GM06990 (cell line): ENCODE data around the gene PSORS1C2.

Experiments used
- DNase-seq: peaks from one replicate; pipeline ENCODE4 v3.0.0-alpha.2; 2011; ENCODE audit not compliant: insufficient read length; ENCODE audit errors: extremely low read depth
- H3K27me3 ChIP-seq: replicated peaks from 2 replicates; pipeline ENCODE4 v1.6.0; 2011; ENCODE audit warnings: low read length; ENCODE audit not compliant: control insufficient read depth, insufficient read depth
- H3K36me3 ChIP-seq: 2 replicates; pipeline ENCODE4 v1.5.1; 2011; ENCODE audit warnings: low read length; ENCODE audit not compliant: control insufficient read depth, insufficient read depth
- H3K4me3 ChIP-seq: replicated peaks from 2 replicates; pipeline ENCODE4 v1.5.1; 2011; ENCODE audit warnings: low read depth, mild to moderate bottlenecking, control low read depth, low read length
- TF ChIP-seq, protein P1 (sequence below): IDR thresholded peaks from 2 replicates; pipeline ENCODE4 v1.5.1; 2011; ENCODE audit warnings: low read length, control low read depth, mild to moderate bottlenecking, inconsistent platforms; ENCODE audit not compliant: insufficient read depth, poor library complexity, severe bottlenecking

PSORS1C2 gene

DNA sequence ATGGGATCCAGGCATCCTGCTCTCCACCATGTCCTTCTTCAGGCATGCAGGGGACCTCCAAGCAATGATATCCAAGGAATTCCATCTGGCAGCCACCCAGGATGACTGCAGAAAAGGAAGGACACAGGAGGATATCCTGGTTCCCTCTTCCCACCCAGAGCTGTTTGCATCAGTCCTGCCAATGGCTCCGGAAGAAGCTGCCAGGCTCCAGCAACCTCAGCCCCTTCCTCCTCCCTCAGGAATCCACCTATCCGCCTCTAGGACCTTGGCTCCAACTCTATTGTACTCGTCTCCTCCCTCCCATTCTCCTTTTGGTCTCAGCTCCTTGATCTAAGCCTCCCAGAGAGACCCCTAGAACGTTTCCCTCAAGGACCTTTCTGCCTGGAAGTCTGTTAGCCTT, 733 bp upstream of the PSORS1C2 start:
- TF ChIP-seq, protein P1, sequence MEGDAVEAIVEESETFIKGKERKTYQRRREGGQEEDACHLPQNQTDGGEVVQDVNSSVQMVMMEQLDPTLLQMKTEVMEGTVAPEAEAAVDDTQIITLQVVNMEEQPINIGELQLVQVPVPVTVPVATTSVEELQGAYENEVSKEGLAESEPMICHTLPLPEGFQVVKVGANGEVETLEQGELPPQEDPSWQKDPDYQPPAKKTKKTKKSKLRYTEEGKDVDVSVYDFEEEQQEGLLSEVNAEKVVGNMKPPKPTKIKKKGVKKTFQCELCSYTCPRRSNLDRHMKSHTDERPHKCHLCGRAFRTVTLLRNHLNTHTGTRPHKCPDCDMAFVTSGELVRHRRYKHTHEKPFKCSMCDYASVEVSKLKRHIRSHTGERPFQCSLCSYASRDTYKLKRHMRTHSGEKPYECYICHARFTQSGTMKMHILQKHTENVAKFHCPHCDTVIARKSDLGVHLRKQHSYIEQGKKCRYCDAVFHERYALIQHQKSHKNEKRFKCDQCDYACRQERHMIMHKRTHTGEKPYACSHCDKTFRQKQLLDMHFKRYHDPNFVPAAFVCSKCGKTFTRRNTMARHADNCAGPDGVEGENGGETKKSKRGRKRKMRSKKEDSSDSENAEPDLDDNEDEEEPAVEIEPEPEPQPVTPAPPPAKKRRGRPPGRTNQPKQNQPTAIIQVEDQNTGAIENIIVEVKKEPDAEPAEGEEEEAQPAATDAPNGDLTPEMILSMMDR: no peak
- no peak for DNase-seq
- H3K4me3 ChIP-seq: no peak overlapping the region
- H3K27me3 ChIP-seq: no peaks in the 10 kb centered on the region
- H3K36me3 ChIP-seq: peaks cover 5% of the 10 kb centered on the region

DNA sequence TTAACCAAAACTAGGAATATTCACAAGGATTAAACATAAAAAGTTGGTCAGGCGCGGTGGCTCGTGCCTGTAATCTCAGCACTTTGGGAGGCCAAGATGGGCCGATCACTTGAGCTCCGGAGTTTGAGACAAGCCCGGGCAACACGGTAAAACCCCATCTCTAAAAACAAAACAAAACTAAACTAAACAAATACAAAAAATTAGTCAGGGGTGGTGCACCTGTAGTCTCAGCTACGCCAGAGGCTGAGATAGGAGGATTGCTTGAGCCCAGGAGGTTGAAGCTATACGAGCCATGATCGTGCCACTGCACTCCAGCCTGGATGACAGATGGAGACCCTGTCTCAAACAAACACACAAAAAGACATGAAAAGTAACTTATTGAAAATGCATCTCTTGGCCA, 3.2 kb downstream of the PSORS1C2 start:
- Histone ChIP-seq H3K27me3 (no peaks in the 10 kb centered on the region), H3K4me3 (no peak overlapping the region), H3K36me3 (no peaks in the 10 kb centered on the region)
- TF ChIP-seq, protein P1: no peak
- DNase-seq: no peak

DNA sequence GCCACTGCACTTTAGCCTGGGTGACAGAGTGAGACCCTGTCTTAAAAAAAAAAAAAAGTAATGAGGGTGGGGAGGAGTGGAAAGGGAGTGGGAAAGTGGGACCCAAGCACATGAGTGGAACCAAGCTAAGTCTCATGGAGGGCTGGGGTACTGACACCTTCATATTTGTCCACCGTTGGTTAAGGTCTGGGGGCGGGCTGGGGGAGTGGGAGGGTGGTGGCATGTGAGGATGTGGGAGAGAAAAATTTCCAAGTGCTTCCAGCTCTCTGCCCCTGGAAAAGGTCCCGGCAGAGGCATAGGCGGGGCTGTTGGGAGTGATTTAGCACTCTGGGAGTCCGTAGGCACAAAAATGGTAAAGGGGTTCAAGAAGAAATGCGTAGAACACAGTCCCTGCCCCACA, 6.1 kb downstream of the PSORS1C2 start:
- DNase-seq: no peak
- Histone ChIP-seq H3K4me3 (no peak overlapping the region), H3K27me3 (no peaks in the 10 kb centered on the region), H3K36me3 (no peaks in the 10 kb centered on the region)
- TF ChIP-seq, protein P1: no peak

DNA sequence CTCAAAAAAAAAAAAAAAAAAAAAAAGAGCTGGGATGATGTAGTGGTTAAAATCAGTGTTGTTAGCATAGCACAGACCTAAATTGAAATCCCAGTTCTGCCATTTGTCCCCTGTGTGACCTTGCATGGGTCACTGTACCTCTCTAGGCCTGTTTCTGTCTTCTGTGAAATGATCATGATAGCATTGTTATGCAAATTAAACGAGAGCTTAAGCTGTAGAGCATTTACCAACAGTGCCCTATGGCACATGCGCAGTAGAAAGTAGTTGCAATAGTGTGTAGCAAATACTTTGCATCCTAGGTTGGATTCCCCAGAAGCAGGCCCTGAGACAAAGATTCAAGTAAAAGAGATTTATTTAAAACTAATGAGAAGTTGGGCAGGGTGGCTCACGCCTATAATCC, 7.3 kb downstream of the PSORS1C2 start:
- no peak overlapping the region for H3K4me3 ChIP-seq
- DNase-seq: peak; percentile 37
- H3K36me3 ChIP-seq: no peaks in the 10 kb centered on the region
- TF ChIP-seq, protein P1: no peak
- no peaks in the 10 kb centered on the region for H3K27me3 ChIP-seq

DNA sequence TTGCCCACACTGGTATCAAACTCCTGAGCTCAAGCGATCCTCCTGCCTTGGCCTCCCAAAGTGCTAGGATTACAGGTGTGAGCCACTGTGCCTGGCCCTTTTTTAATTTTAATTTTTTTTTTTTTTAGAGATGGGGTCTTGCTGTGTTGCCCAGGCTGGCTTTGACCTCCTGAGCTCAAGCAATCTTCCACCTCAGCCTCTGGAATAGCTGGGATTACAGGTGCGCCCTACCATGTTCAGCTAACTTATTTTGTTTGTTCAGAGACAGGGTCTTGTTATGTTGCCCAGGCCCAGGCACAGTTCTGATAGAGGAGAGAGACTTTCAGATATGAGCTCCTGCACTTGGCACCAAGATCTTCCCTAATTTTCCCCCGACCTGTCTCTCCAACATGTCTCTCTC, 8.1 kb downstream of the PSORS1C2 start:
- no peaks in the 10 kb centered on the region for H3K27me3 ChIP-seq
- no peak for DNase-seq
- TF ChIP-seq, protein P1: no peak
- no peak overlapping the region for H3K4me3 ChIP-seq
- H3K36me3 ChIP-seq: no peaks in the 10 kb centered on the region

DNA sequence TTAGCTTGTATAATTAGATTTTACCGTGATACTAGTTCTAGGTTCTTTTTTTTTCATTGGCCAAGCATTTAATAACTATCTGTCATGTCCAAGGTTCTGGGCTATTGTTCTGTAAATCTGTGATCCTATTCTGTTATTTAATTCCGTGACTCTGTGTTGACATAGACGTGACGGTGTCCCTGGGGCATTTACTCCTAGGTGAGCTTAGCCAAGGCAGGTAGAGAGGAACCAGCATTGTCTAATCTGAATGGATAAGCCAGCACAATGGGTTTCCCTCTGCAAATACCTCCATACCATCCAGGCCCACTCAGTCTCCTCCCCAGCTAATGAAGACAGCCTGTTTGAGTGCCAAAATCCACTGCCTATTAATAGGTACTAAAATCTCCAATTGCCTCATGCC, 9.7 kb downstream of the PSORS1C2 start:
- H3K4me3 ChIP-seq: no peak overlapping the region
- H3K27me3 ChIP-seq: no peaks in the 10 kb centered on the region; the same call in 1 of the 2 replicates
- H3K36me3 ChIP-seq: no peaks in the 10 kb centered on the region
- TF ChIP-seq, protein P1: no peak
- no peak for DNase-seq
